ENCODE results near the gene PARD3. TPM values are rescaled to one million over a fixed set of nuclear protein-coding genes. Genes with fewer than 3 reads are reported as not detected.

Gene PARD3
- total RNA-seq, 4 donors from 2014 or later: 150 to 172 (median 165) TPM

DNA sequence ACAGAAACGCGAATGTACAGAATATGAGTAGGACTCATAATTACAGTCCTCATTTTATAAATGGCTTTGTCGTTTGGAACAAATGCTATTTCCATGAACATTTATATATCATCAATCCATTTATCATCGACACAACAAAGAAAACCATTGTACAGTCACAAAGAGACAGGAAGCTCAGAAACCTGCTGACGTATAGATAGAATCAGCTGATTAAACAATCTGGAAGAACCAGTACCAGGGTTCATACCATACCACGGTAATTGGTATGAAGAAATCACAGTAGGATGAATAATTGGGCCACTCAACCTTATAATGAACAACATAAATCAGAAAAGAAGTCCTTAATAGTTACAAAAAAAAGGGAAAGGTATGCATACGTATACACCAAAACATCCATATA is 295.0 kb downstream of the PARD3 start:
- 52 to 58% methylated on average over 7 of the region's 7 CpGs for WGBS, 2 donors
- no peak for DNase-seq (ENCODE audit: low spot score in 2 of 2)
- intact Hi-C loops (cut with DNase I; ENCODE audit: low total_unique reads): no loop called here
- H3K4me3 ChIP-seq (ENCODE audit: low read depth, poor library complexity, severe bottlenecking): no peak overlapping the region
- TF ChIP-seq, protein P1, sequence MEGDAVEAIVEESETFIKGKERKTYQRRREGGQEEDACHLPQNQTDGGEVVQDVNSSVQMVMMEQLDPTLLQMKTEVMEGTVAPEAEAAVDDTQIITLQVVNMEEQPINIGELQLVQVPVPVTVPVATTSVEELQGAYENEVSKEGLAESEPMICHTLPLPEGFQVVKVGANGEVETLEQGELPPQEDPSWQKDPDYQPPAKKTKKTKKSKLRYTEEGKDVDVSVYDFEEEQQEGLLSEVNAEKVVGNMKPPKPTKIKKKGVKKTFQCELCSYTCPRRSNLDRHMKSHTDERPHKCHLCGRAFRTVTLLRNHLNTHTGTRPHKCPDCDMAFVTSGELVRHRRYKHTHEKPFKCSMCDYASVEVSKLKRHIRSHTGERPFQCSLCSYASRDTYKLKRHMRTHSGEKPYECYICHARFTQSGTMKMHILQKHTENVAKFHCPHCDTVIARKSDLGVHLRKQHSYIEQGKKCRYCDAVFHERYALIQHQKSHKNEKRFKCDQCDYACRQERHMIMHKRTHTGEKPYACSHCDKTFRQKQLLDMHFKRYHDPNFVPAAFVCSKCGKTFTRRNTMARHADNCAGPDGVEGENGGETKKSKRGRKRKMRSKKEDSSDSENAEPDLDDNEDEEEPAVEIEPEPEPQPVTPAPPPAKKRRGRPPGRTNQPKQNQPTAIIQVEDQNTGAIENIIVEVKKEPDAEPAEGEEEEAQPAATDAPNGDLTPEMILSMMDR (IDR thresholded peaks at IDR 0.05): no peak
- no peak for TF ChIP-seq POLR2A (IDR thresholded peaks at IDR 0.05)

DNA sequence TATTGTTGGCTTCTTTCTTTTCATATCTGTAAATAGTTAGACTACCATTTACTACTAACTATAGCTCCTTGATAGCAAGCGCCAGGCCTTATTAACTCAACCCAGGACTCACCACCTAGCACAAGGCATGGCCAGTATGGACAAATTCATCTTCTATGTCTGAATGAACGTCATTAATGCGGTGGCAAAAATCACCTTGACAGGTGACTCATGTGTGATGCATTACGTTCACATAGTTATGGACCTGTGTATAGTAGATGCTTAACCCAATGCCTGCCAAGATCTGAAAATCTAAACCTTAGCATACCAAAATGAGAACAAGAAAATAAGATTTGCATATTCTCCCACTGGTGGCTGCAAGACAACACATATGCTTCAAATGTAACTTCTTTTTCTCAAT is 300.8 kb downstream of the PARD3 start:
- intact Hi-C loops (cut with DNase I; ENCODE audit: low total_unique reads): no loop called here
- TF ChIP-seq POLR2A (IDR thresholded peaks at IDR 0.05): no peak
- TF ChIP-seq, protein P1 (IDR thresholded peaks at IDR 0.05): no peak
- DNase-seq (ENCODE audit: low spot score in 2 of 2): no peak
- H3K4me3 ChIP-seq (ENCODE audit: low read depth, poor library complexity, severe bottlenecking): no peak overlapping the region
- 84 to 89% methylated on average over 4 of the region's 4 CpGs for WGBS, 2 donors

DNA sequence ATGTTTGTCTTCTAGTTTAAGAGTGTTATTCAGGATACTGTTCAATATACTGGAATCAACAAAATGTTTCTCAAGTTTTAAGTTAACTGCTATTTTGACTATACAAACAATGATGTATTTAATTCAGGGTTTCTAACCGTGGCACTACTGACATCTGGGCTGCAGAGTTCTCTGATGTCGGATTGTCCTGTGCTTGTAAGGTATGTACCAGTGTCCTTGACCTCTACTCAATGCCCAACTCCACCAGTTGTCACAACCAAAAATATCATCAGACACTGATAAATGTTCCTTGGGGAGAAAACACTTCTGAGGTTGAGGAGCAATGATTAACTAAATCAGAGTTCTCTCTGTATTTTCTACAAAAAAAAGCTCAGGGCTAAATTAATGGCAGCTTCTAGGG is 301.5 kb downstream of the PARD3 start:
- WGBS, 2 donors: 91 to 96% methylated on average over 2 of the region's 2 CpGs
- TF ChIP-seq, protein P1 (IDR thresholded peaks at IDR 0.05): no peak
- no peak for TF ChIP-seq POLR2A (IDR thresholded peaks at IDR 0.05)
- no peak for DNase-seq (ENCODE audit: low spot score in 2 of 2)
- no peak overlapping the region for H3K4me3 ChIP-seq (ENCODE audit: low read depth, poor library complexity, severe bottlenecking)
- intact Hi-C loops (cut with DNase I; ENCODE audit: low total_unique reads): no loop called here

DNA sequence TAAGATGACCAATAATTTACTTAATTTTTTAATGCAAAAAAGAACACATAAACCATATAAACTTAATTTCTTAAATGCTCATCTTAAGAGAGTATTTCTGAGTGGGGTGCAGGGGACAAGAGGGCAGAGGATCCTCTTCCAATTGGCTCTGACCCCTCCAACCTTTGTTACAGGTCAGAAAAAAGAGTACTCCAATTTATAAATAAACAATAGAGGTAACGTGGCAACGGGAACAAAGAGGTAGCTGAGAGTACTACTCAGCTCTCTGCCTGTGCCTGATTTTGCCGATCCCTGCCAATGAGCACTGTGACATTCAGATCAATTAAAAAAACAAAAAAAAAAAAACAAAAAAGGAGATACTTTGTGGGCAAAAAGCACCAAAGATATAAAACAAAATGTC is 307.9 kb downstream of the PARD3 start:
- H3K4me3 ChIP-seq (ENCODE audit: low read depth, poor library complexity, severe bottlenecking): no peak overlapping the region
- intact Hi-C loops (cut with DNase I; ENCODE audit: low total_unique reads): no loop called here
- DNase-seq (ENCODE audit: low spot score in 2 of 2): no peak
- WGBS, 2 donors: 56 to 77% methylated on average over 3 of the region's 3 CpGs
- TF ChIP-seq POLR2A (IDR thresholded peaks at IDR 0.05): no peak
- TF ChIP-seq, protein P1 (IDR thresholded peaks at IDR 0.05): no peak

DNA sequence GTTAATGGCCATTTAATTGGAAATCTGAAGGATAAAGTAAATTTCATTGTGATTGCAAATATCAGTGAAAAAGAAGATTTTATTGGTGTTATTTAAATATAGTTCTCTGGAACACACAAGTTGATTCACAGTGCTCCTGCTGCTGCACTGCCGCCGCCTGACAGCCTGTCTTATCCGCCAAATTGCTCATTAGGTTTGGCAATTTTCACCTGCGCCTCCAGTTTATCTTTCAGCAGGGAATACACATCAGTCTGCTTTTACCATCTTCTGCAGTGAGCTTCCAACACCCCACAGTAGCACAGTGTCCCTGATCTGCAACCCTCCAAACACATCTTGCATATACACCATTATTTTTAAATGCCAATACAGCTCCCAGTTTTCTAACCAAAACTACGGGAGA is 308.3 kb downstream of the PARD3 start:
- WGBS, 2 donors: 82 to 88% methylated on average over 5 of the region's 5 CpGs
- H3K4me3 ChIP-seq (ENCODE audit: low read depth, poor library complexity, severe bottlenecking): no peak overlapping the region
- no peak for DNase-seq (ENCODE audit: low spot score in 2 of 2)
- TF ChIP-seq, protein P1 (IDR thresholded peaks at IDR 0.05): no peak
- TF ChIP-seq POLR2A (IDR thresholded peaks at IDR 0.05): no peak
- intact Hi-C loops (cut with DNase I; ENCODE audit: low total_unique reads): no loop called here

DNA sequence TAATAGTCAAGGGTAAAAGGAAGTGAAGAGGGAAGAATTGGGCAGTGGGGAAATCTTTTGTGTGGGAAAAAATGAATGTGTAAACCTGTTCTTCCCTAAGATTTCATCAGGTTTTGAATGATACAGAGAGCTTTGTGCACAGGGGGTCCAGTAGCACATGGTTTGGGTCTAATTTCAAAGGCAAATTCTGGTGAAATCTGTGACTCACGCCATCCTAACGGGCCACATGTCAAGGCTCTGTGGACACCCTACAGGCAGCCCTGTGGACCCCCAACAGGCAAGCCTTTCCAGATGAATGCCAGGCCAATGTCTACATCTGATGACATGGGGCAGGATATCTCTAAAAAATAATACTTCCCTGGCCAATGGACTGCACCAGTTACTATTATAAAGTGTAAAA is 309.8 kb downstream of the PARD3 start:
- no peak for TF ChIP-seq POLR2A (IDR thresholded peaks at IDR 0.05)
- TF ChIP-seq, protein P1 (IDR thresholded peaks at IDR 0.05): no peak
- no peak for DNase-seq (ENCODE audit: low spot score in 2 of 2)
- WGBS, 2 donors: 79 to 88% methylated on average over 2 of the region's 2 CpGs

More for the DNA sequence above, 309.8 kb downstream of the PARD3 start:
- intact Hi-C loops (cut with DNase I; ENCODE audit: low total_unique reads): no loop called here
- H3K4me3 ChIP-seq (ENCODE audit: low read depth, poor library complexity, severe bottlenecking): no peak overlapping the region
